Raji (cell line): ENCODE results near the gene CD151.

Experiments used
- POLR2A ChIP-seq: IDR thresholded peaks from 2 replicates; pipeline ENCODE4 v1.6.1; 2011; ENCODE audit warnings: low read depth, low read length, control low read depth; ENCODE audit not compliant: insufficient read depth

Gene CD151

GRCh38 chr11:794766-795633 lies 37.8 kb upstream of the CD151 start:
- TF ChIP-seq POLR2A: no peak

GRCh38 chr11:795634-796564 lies 36.9 kb upstream of the CD151 start:
- peak; percentile 73 for TF ChIP-seq POLR2A

GRCh38 chr11:796565-797295 lies 36.0 kb upstream of the CD151 start:
- TF ChIP-seq POLR2A: no peak

GRCh38 chr11:797296-798092 lies 35.3 kb upstream of the CD151 start:
- peak; percentile 75; the same call in 1 of the 2 replicates for TF ChIP-seq POLR2A

GRCh38 chr11:798093-798713 lies 34.5 kb upstream of the CD151 start, which contains the start of gene SLC25A22:
SLC25A22 (minus strand) TSS chr11:798281; CDS start chr11:795006, 3,275 bp downstream.
- TF ChIP-seq POLR2A: peak; percentile 60

GRCh38 chr11:799641-800316 lies 33.0 kb upstream of the CD151 start:
- TF ChIP-seq POLR2A: no peak

- TF ChIP-seq POLR2A: no peak
These were observed 32.3 kb upstream of the CD151 start for GRCh38 chr11:800473-800872.

GRCh38 chr11:801097-801780 lies 31.5 kb upstream of the CD151 start:
- TF ChIP-seq POLR2A: no peak

- TF ChIP-seq POLR2A: no peak
These were observed 30.6 kb upstream of the CD151 start for GRCh38 chr11:802018-802617.

- no peak for TF ChIP-seq POLR2A
These were observed 29.9 kb upstream of the CD151 start for GRCh38 chr11:802693-803466.

GRCh38 chr11:803467-803742 lies 29.3 kb upstream of the CD151 start:
- no peak for TF ChIP-seq POLR2A
